HEK293 (cell line): Measurements from ENCODE around the gene TMEM213.

ENCODE experiments used
- CTCF ChIA-PET: fragments of 350-600 bp; formaldehyde crosslinking; extraction: SDS; loops from one replicate; lab custom pipeline; 2021; ENCODE audit warnings: antibody characterized with exemption; lab: Yijun Ruan, JAX
- POLR2A ChIA-PET: fragments of 300-600 bp; formaldehyde crosslinking; extraction: SDS; loops from one replicate; lab custom pipeline; 2020; ENCODE audit warnings: antibody characterized with exemption, inconsistent platforms; lab: Yijun Ruan, JAX
- H3K27ac ChIP-seq: fragments of 200-500 bp; sonication (Bioruptor generic); 2 replicates; pipeline ENCODE4 v1.5.1; 2014; ENCODE audit warnings: low read depth, low read length, control low read depth, inconsistent platforms; ENCODE audit errors: extremely low read depth
- H3K36me3 ChIP-seq, 2 experiments: fragments of 200-500 bp in 1 of 2; sonication (Bioruptor generic) in 1 of 2; 1 replicate in 1 of 2; 2 replicates in 1 of 2; pipeline ENCODE4 v1.5.1; 2014 to 2017; ENCODE audit warnings: inconsistent platforms in 2 of 2, low read length in 2 of 2; ENCODE audit not compliant: control insufficient read depth in 2 of 2, insufficient read depth in 1 of 2
- H3K4me1 ChIP-seq: fragments of 200-500 bp; sonication (Bioruptor generic); 2 replicates; pipeline ENCODE4 v1.5.1; 2014; ENCODE audit warnings: mild to moderate bottlenecking, low read length, inconsistent platforms; ENCODE audit not compliant: control insufficient read depth, insufficient read depth
- H3K4me3 ChIP-seq: 2 replicates; pipeline ENCODE4 v1.5.1; 2011; ENCODE audit warnings: low read depth, mild to moderate bottlenecking, control low read depth, low read length, moderate library complexity
- H3K9me3 ChIP-seq: fragments of 200-500 bp; sonication (Bioruptor generic); 2 replicates; pipeline ENCODE4 v1.5.1; 2014; ENCODE audit warnings: low read depth, low read length, inconsistent platforms; ENCODE audit not compliant: control insufficient read depth, insufficient read depth
- BCL11A ChIP-seq: fragments of 450-650 bp; formaldehyde crosslinking; IDR thresholded peaks from 2 replicates; pipeline ENCODE4 v1.5.1; 2016; ENCODE audit warnings: low read depth, missing biosample characterization, missing genetic modification characterization
- MEIS1 ChIP-seq: sonication (generic); formaldehyde crosslinking; IDR thresholded peaks from 2 replicates; pipeline ENCODE4 v1.8.1; 2022; ENCODE audit warnings: missing genetic modification reagents, mild to moderate bottlenecking, borderline replicate concordance
- SETDB1 ChIP-seq: IDR thresholded peaks from one replicate; pipeline ENCODE4 v1.6.1; 2017; ENCODE audit warnings: mild to moderate bottlenecking, low read length, moderate library complexity, mixed read lengths; ENCODE audit not compliant: insufficient read length
- ZBTB20 ChIP-seq: fragments of 450-650 bp; formaldehyde crosslinking; IDR thresholded peaks from 2 replicates; pipeline ENCODE4 v1.5.1; 2016; ENCODE audit warnings: missing biosample characterization, missing genetic modification characterization
- ZBTB48 ChIP-seq: fragments of 450-650 bp; formaldehyde crosslinking; IDR thresholded peaks from 2 replicates; pipeline ENCODE4 v1.5.1; 2016; ENCODE audit warnings: missing biosample characterization, missing genetic modification characterization
- ZBTB7A ChIP-seq: fragments of 450-650 bp; formaldehyde crosslinking; IDR thresholded peaks from 2 replicates; pipeline ENCODE4 v1.5.1; 2016; ENCODE audit warnings: low read depth, missing biosample characterization, missing genetic modification characterization
- ZFHX2 ChIP-seq: fragments of 450-650 bp; formaldehyde crosslinking; conservative IDR thresholded peaks from 2 replicates; pipeline ENCODE4 v1.5.1; 2016; ENCODE audit warnings: missing biosample characterization, missing genetic modification characterization
- ZNF112 ChIP-seq: fragments of 450-650 bp; formaldehyde crosslinking; IDR thresholded peaks from 2 replicates; pipeline ENCODE4 v1.5.0; 2017; ENCODE audit warnings: missing biosample characterization, missing genetic modification characterization
- ZNF19 ChIP-seq: fragments of 450-650 bp; formaldehyde crosslinking; IDR thresholded peaks from 2 replicates; pipeline ENCODE4; 2016; ENCODE audit warnings: missing biosample characterization, missing genetic modification characterization, low read depth
- ZNF223 ChIP-seq: fragments of 450-650 bp; formaldehyde crosslinking; IDR thresholded peaks from 2 replicates; pipeline ENCODE4 v1.5.1; 2016; ENCODE audit warnings: missing biosample characterization, missing genetic modification characterization
- ZNF266 ChIP-seq: fragments of 450-650 bp; formaldehyde crosslinking; IDR thresholded peaks from 2 replicates; pipeline ENCODE4 v1.5.1; 2016; ENCODE audit warnings: missing biosample characterization, missing genetic modification characterization, low read depth
- ZNF324 ChIP-seq: fragments of 450-650 bp; formaldehyde crosslinking; IDR thresholded peaks from 2 replicates; pipeline ENCODE4 v1.5.1; 2016; ENCODE audit warnings: missing biosample characterization, missing genetic modification characterization
- ZNF335 ChIP-seq: fragments of 450-650 bp; formaldehyde crosslinking; conservative IDR thresholded peaks from 2 replicates; pipeline ENCODE4 v1.5.1; 2016; ENCODE audit warnings: missing biosample characterization, missing genetic modification characterization
- ZNF473 ChIP-seq: fragments of 450-650 bp; formaldehyde crosslinking; IDR thresholded peaks from 2 replicates; pipeline ENCODE4 v1.5.1; 2017; ENCODE audit warnings: missing biosample characterization, missing genetic modification characterization
- ZNF510 ChIP-seq: fragments of 450-650 bp; formaldehyde crosslinking; IDR thresholded peaks from 2 replicates; pipeline ENCODE4 v1.5.1; 2018; ENCODE audit warnings: mild to moderate bottlenecking, missing genetic modification characterization, missing biosample characterization; ENCODE audit not compliant: insufficient replicate concordance
- ZNF792 ChIP-seq: fragments of 450-650 bp; formaldehyde crosslinking; IDR thresholded peaks from 2 replicates; pipeline ENCODE4 v1.5.1; 2016; ENCODE audit warnings: missing biosample characterization, missing genetic modification characterization
- ZNF843 ChIP-seq: fragments of 450-650 bp; formaldehyde crosslinking; IDR thresholded peaks from 2 replicates; pipeline ENCODE4 v1.5.1; 2016; ENCODE audit warnings: missing biosample characterization, missing genetic modification characterization
- TF ChIP-seq, protein P1 (sequence below): fragments of 450-650 bp; formaldehyde crosslinking; IDR thresholded peaks from 2 replicates; pipeline ENCODE4 v1.5.1; 2016; ENCODE audit warnings: missing biosample characterization, missing genetic modification characterization
- TF ChIP-seq, protein P2 (sequence below): fragments of 450-650 bp; formaldehyde crosslinking; IDR thresholded peaks from 2 replicates; pipeline ENCODE4 v1.5.1; 2016; ENCODE audit warnings: missing biosample characterization, missing genetic modification characterization
- TF ChIP-seq, protein P3 (sequence below): fragments of 450-650 bp; formaldehyde crosslinking; IDR thresholded peaks from 2 replicates; pipeline ENCODE4 v1.5.1; 2016; ENCODE audit warnings: missing biosample characterization, missing genetic modification characterization

TMEM213 gene

DNA sequence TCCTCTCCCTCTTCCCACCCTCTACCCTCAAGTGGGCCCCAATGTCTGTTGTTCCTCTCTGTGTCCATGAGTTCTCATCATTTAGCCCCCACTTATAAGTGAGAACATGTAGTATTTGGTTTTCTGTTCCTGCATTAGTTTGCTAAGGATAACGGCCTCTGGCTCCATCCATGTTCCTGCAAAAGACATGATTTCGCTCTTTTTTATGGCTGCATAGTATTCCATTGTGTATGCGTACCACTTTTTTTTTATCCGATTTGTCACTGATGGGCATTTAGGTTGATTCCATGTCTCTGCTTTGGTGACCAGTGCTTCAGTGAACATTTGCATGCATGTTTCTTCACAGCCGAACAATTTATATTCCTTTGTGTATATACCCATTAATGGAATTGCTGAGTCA is 51.9 kb downstream of the TMEM213 start (continued):
- TF ChIP-seq ZNF112 (tag by site-specific recombination) (no peak), ZNF324 (tag by site-specific recombination) (no peak), ZBTB20 (tag by site-specific recombination) (no peak), SETDB1 (no peak), ZNF792 (tag by site-specific recombination) (no peak)
- TF ChIP-seq, protein P1, sequence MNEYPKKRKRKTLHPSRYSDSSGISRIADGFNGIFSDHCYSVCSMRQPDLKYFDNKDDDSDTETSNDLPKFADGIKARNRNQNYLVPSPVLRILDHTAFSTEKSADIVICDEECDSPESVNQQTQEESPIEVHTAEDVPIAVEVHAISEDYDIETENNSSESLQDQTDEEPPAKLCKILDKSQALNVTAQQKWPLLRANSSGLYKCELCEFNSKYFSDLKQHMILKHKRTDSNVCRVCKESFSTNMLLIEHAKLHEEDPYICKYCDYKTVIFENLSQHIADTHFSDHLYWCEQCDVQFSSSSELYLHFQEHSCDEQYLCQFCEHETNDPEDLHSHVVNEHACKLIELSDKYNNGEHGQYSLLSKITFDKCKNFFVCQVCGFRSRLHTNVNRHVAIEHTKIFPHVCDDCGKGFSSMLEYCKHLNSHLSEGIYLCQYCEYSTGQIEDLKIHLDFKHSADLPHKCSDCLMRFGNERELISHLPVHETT (tag by site-specific recombination) = no peak

DNA sequence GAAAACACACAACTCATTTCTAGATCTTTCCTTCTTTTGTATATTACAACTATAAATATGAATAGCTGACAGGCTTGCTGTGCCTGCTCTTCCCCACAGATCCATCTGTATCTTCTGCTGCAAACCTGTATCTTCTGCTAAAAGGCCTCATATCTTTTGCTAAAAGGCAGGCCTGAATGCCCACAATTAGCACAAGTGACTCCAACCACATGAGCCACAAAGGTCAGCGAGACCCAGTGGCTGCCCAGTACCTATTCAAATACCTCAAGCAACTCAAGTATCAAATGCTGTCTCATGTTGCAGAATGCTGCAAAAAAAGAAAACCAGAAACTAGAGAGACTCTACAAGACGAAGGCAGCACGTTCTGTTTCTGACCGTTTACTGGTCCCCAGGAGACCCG is 54.7 kb downstream of the TMEM213 start:
- Histone ChIP-seq H3K27ac (no peak overlapping the region), H3K36me3 (peaks cover 0 to 22% of the 10 kb centered on the region in 2 experiments; a peak in 1 of 3 replicates), H3K4me3 (no peak overlapping the region), H3K9me3 (no peaks in the 10 kb centered on the region), H3K4me1 (no peaks in the 10 kb centered on the region)
- CTCF ChIA-PET = no interaction called here
- TF ChIP-seq ZFHX2 (tag by site-specific recombination) (no peak), ZBTB7A (tag by site-specific recombination) (no peak), ZNF19 (tag by site-specific recombination) (no peak), ZNF223 (tag by site-specific recombination) (no peak)
- POLR2A ChIA-PET = no interaction called here

DNA sequence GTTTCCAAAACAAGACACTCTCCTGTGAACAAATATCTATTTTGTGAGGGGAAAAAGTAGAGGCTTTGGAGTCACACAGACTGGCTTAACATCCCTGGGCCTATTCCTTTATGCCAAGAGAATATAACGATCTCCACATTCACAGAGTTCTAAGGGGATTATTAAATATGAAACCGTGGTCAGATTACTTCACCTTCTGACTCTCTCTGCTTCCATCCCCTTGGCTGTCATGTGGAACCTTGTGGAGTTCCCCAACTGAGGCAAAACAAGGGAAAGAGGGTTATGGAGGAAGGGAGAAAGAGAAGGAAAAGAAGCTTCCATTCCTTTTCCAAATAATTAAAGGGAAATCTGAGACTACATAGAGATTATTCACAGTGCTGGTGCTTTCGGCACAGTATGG is 55.7 kb downstream of the TMEM213 start:
- H3K9me3 ChIP-seq = no peaks in the 10 kb centered on the region
- ChIA-PET CTCF (no interaction called here), POLR2A (no interaction called here)
- H3K4me3 ChIP-seq = no peak overlapping the region
- H3K36me3 ChIP-seq = peaks cover 0 to 29% of the 10 kb centered on the region in 2 experiments; a peak in 2 of 3 replicates
- H3K27ac ChIP-seq = no peak overlapping the region
- no peak for TF ChIP-seq ZNF510 (tag by site-specific recombination)
- no peak for TF ChIP-seq ZNF843 (tag by site-specific recombination)
- TF ChIP-seq MEIS1 (CRISPR knock-in tag) = no peak
- TF ChIP-seq ZNF473 (tag by site-specific recombination) = no peak
- TF ChIP-seq, protein P2, sequence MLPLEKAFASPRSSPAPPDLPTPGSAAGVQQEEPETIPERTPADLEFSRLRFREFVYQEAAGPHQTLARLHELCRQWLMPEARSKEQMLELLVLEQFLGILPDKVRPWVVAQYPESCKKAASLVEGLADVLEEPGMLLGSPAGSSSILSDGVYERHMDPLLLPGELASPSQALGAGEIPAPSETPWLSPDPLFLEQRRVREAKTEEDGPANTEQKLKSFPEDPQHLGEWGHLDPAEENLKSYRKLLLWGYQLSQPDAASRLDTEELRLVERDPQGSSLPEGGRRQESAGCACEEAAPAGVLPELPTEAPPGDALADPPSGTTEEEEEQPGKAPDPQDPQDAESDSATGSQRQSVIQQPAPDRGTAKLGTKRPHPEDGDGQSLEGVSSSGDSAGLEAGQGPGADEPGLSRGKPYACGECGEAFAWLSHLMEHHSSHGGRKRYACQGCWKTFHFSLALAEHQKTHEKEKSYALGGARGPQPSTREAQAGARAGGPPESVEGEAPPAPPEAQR = no peak
- H3K4me1 ChIP-seq = no peaks in the 10 kb centered on the region

DNA sequence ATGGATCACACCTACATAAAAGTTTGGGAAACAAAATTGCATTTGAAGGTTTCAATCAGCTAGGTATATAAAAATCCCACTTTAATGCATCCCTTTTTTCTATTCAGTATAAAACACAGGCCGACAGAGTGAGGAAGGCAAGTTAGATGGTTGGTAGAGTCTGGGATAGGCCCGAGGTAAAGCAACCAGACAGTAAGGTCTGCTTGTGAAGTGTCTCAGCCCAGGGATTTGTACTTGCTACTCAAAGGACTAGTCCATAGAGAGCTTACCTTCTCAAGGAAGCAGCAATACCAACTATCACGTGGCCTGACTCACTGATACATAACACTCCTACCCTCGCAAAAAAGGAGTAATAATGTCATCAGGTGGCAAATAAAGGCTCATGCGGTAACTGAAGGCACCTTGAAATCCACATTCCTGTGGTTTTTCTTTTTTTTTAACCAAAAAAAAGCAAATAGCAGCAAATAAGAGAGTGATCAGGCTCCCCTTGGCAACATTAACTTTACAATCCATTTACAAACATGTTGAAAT is 56.4 kb downstream of the TMEM213 start:
- Histone ChIP-seq H3K9me3 (no peaks in the 10 kb centered on the region), H3K36me3 (peaks cover 0 to 31% of the 10 kb centered on the region in 2 experiments; a peak in 2 of 3 replicates), H3K4me3 (no peak overlapping the region), H3K27ac (no peak overlapping the region), H3K4me1 (no peaks in the 10 kb centered on the region)
- TF ChIP-seq ZNF335 (tag by site-specific recombination) (no peak), BCL11A (tag by site-specific recombination) (no peak), ZBTB48 (no peak), ZNF266 (tag by site-specific recombination) (no peak)
- TF ChIP-seq, protein P3, sequence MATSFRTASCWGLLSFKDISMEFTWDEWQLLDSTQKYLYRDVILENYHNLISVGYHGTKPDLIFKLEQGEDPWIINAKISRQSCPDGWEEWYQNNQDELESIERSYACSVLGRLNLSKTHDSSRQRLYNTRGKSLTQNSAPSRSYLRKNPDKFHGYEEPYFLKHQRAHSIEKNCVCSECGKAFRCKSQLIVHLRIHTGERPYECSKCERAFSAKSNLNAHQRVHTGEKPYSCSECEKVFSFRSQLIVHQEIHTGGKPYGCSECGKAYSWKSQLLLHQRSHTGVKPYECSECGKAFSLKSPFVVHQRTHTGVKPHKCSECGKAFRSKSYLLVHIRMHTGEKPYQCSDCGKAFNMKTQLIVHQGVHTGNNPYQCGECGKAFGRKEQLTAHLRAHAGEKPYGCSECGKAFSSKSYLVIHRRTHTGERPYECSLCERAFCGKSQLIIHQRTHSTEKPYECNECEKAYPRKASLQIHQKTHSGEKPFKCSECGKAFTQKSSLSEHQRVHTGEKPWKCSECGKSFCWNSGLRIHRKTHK (tag by site-specific recombination) = no peak
- ChIA-PET CTCF (interaction anchor here (1.0 kb wide), 1 partner anchor 32 kb away, joined by 3 read pairs; no protein-coding TSS in a partner anchor), POLR2A (no interaction called here)
